Measurements from ENCODE around the gene SLC35F3. TPM values are rescaled to one million over a fixed set of nuclear protein-coding genes. Genes with fewer than 3 reads are reported as not detected.
"Not testable (repeated sequence)": the region's sequence is repeated elsewhere in the genome, so short reads cannot be mapped to it uniquely, and the experiment has no call there.

SLC35F3 gene
- total RNA-seq, 1 experiment from 2014 or later = 6.9 TPM

DNA sequence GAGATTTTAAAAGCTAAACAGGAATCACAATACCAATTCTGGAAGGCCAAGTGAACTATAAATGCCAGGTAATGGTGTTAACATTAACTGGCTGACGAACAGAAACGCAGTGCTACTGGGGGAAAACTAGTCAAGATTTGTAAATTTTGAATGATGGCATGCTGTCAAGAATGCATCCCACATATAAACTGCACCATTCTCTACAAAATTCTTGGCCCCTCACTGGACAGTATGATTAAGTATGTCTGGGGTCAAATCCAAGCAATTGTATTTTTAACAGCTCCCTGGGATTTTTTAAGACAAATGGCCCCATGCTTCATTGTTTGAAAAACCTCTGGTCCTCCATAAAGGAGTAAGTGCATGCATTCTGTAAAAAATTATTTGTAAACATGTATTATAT is 395.6 kb downstream of the SLC35F3 start:
- DNase-seq (ENCODE audit: low read depth) = no peak
- in situ Hi-C loops (cut with HindIII; ENCODE audit: low pct_unique_long_range_greater_than_20kb, low sequenced_read_pairs) = no loop called here

DNA sequence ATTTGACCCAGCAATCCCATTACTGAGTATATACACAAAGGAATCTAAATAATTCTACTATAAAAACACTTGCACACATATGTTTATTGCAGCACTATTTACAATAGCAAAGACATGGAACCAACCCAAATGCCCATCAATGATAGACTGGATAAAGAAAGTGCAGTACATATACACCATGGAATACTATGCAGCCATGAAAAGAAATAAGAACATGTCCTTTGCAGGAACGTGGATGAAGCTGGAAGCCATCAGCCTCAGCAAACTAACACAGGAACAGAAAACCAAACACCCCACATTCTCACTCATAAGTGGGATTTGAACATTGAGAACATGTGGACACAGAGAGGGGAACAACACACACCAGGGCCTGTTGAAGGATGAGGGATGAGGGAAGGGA is 397.2 kb downstream of the SLC35F3 start:
- in situ Hi-C loops (cut with HindIII; ENCODE audit: low pct_unique_long_range_greater_than_20kb, low sequenced_read_pairs); DNase-seq (ENCODE audit: low read depth): not testable (repeated sequence)

GRCh38 chr1:234302354-234302962 is 398.0 kb downstream of the SLC35F3 start:
- no peak for DNase-seq (ENCODE audit: low read depth)
- in situ Hi-C loops (cut with HindIII; ENCODE audit: low pct_unique_long_range_greater_than_20kb, low sequenced_read_pairs) = no loop called here

- DNase-seq (ENCODE audit: low read depth) = no peak
- in situ Hi-C loops (cut with HindIII; ENCODE audit: low pct_unique_long_range_greater_than_20kb, low sequenced_read_pairs) = no loop called here
These were observed 398.8 kb downstream of the SLC35F3 start for GRCh38 chr1:234303231-234303630.

GRCh38 chr1:234307726-234308125 is 403.2 kb downstream of the SLC35F3 start:
- no peak for DNase-seq (ENCODE audit: low read depth)
- in situ Hi-C loops (cut with HindIII; ENCODE audit: low pct_unique_long_range_greater_than_20kb, low sequenced_read_pairs) = no loop called here

DNA sequence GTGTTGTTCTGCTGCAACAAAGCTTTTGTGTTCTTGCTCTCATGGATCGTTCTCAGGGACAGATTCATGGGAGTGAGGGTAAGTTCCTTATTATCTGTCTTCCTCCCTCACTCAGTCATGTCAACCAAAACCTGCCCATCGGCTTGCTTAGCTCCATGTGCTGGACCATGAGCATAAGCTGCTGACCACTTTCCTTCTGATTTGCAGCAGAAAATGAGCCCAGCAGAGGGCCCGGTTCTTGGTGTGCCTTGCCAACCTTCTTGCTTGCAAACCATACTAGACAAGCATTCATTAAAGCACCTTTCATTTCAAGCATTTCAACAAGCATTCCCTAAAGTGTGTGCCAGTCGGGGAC is 404.7 kb downstream of the SLC35F3 start:
- DNase-seq (ENCODE audit: low read depth) = no peak
- in situ Hi-C loops (cut with HindIII; ENCODE audit: low pct_unique_long_range_greater_than_20kb, low sequenced_read_pairs) = no loop called here

GRCh38 chr1:234309598-234310459 is 405.4 kb downstream of the SLC35F3 start:
- in situ Hi-C loops (cut with HindIII; ENCODE audit: low pct_unique_long_range_greater_than_20kb, low sequenced_read_pairs) = no loop called here
- peak; percentile 78 for DNase-seq (ENCODE audit: low read depth)

DNA sequence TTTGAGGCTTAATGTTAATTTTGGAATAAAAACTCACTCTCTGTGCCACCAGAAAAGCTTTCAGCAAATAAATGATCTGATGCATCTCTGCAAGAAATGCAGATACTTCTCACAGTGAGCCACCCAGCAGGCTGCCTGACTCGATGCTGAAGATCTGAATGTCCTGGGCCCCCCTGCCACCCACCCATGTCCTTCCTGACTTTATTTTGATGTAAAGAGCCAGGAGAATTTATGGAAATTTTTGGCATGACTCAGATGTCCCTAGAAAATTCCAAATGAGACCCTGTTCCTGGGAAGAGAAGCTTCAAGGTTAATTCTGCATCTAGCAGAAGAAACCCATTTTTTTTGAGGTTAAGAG is 406.0 kb downstream of the SLC35F3 start:
- in situ Hi-C loops (cut with HindIII; ENCODE audit: low pct_unique_long_range_greater_than_20kb, low sequenced_read_pairs) = no loop called here
- no peak for DNase-seq (ENCODE audit: low read depth)

GRCh38 chr1:234311414-234311813 is 406.9 kb downstream of the SLC35F3 start:
- DNase-seq (ENCODE audit: low read depth) = no peak
- in situ Hi-C loops (cut with HindIII; ENCODE audit: low pct_unique_long_range_greater_than_20kb, low sequenced_read_pairs) = no loop called here

GRCh38 chr1:234313171-234313570 is 408.7 kb downstream of the SLC35F3 start:
- in situ Hi-C loops (cut with HindIII; ENCODE audit: low pct_unique_long_range_greater_than_20kb, low sequenced_read_pairs) = no loop called here

GRCh38 chr1:234315091-234315541 is 410.6 kb downstream of the SLC35F3 start:
- in situ Hi-C loops (cut with HindIII; ENCODE audit: low pct_unique_long_range_greater_than_20kb, low sequenced_read_pairs) = no loop called here
- no peak for DNase-seq (ENCODE audit: low read depth)

More at GRCh38 chr1:234313171-234313570, 408.7 kb downstream of the SLC35F3 start:
- DNase-seq (ENCODE audit: low read depth) = no peak

DNA sequence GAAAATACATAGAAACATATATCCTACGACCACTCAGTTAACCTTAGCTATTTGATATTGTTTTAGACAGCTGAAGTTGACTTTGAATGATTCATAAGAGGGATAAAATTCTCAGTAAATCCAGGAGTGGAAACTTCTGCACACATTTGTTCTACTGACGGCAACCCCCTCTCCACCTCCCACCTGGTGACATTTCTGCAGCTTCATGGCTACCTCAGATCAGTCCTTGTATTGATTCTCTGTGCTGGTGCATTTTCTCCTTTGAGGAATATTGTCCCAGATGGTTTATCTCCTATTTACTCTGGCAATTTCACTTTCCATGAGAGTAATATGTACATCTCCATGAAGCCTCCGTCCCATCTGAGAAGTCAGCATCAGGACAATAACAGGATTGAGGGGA is 411.1 kb downstream of the SLC35F3 start:
- no peak for DNase-seq (ENCODE audit: low read depth)
- in situ Hi-C loops (cut with HindIII; ENCODE audit: low pct_unique_long_range_greater_than_20kb, low sequenced_read_pairs) = no loop called here

DNA sequence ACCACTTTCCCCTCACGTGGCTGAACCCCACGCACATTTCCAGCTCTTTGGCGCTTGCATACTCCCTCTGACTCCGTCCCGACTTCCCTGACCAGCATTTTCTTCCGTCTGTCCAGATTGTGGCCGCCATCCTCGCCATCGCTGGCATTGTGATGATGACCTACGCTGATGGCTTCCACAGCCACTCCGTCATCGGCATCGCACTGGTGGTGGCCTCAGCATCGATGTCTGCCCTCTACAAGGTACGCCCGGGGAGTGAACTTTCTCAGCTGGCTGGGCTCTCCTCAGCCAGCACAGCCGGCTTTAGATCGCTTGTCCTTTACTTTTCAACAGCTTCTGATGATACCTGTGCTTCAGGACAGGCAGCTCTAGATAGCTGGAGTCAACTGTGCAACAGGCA is 412.0 kb downstream of the SLC35F3 start:
- no peak for DNase-seq (ENCODE audit: low read depth)
- in situ Hi-C loops (cut with HindIII; ENCODE audit: low pct_unique_long_range_greater_than_20kb, low sequenced_read_pairs) = no loop called here

- in situ Hi-C loops (cut with HindIII; ENCODE audit: low pct_unique_long_range_greater_than_20kb, low sequenced_read_pairs) = no loop called here
- no peak for DNase-seq (ENCODE audit: low read depth)
These were observed 412.5 kb downstream of the SLC35F3 start for GRCh38 chr1:234316937-234317336.

DNA sequence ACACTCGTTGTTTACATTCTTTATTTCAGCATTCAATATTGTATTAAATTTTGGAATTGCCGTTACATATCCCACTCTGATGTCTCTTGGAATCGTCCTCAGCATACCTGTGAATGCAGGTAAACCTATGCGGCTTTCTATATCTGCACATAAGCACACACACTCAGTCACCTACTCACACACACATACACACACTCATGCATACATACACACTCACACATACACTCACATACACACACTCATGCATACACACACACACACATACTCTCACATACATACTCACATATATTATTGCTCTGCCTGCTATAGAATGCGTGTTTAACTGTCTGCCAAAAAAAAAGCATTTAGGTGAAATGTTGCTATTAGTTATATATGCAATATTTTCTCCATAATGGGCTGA is 415.6 kb downstream of the SLC35F3 start:
- in situ Hi-C loops (cut with HindIII; ENCODE audit: low pct_unique_long_range_greater_than_20kb, low sequenced_read_pairs) = no loop called here
- no peak for DNase-seq (ENCODE audit: low read depth)

DNA sequence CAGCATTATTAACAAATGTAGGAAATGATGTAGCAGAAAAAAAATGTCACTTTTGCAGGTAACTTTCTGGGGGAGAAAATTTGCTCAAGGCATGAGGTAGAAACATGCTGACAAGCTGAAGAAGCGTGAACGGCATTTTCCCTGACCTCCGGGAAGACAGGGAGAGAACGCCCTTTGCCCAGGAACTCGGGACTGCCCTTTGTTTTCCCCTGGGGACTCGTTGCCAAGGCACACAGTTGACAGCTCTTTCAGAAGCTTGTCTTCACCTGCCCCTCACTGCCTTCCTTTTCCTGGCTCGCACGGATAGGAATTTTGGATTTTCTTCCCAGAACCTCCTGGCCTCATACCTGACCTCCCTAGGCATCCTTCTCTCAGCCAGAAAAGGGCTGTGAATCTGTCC is 416.1 kb downstream of the SLC35F3 start:
- no peak for DNase-seq (ENCODE audit: low read depth)
- in situ Hi-C loops (cut with HindIII; ENCODE audit: low pct_unique_long_range_greater_than_20kb, low sequenced_read_pairs) = no loop called here

DNA sequence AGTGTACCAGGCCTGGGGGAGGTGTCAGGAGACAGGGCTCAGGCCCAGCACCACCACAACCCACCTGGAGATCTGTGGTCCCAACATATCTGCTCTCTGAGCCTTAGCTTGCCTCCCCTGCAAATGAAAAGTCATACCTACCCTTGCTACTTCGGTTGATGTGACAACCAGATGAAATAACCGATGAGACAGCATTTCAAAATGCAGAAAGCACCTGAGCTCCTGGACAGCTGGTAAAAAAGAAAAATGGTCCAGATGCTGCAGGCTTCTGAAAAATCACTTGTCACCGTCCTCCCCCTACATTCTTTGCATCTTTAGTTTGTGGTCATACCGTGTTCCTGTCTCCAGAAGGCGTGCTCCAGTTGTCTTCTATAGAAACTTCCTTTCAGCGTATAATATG is 416.8 kb downstream of the SLC35F3 start:
- no peak for DNase-seq (ENCODE audit: low read depth)
- in situ Hi-C loops (cut with HindIII; ENCODE audit: low pct_unique_long_range_greater_than_20kb, low sequenced_read_pairs) = no loop called here

DNA sequence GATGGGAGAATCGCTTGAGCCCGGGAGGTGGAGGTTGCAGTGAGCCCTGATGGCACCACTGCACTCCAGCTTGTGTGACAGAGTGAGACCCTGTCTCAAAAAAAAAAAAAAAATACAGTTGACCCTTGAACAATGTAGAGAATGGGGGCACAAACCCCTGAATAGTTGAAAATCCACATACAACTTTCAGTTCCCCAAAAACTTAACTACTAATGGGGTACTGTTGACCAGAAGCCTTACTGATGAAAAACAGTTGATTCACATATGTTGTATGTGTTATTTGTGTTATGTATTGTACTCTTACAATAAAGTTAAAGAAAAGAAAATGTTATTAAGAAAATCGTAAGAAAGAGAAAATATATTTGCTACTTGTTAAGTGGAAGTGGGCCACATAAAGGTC is 417.6 kb downstream of the SLC35F3 start:
- no peak for DNase-seq (ENCODE audit: low read depth)
- in situ Hi-C loops (cut with HindIII; ENCODE audit: low pct_unique_long_range_greater_than_20kb, low sequenced_read_pairs) = no loop called here

- no peak for DNase-seq (ENCODE audit: low read depth)
- in situ Hi-C loops (cut with HindIII; ENCODE audit: low pct_unique_long_range_greater_than_20kb, low sequenced_read_pairs) = no loop called here
These were observed 418.5 kb downstream of the SLC35F3 start for GRCh38 chr1:234322979-234323378.

DNA sequence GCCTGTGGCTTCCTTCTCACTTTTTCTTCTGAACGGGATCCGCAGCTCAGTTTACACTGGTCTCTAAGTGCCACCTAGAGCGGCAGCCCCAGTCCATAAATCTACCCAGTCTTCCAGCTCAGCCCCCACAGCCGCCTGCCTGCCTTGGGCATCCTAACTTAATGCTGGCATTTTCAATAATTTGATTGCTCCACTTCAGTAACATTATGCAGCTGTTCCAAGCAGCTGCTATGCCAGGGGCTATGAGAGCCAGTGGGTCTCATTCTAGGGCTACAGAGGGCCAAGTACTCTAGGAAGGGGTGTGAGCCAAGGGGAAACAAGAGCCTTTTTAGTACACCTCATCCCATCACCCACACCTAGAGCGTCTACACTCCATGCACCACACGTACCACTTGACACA is 420.3 kb downstream of the SLC35F3 start:
- in situ Hi-C loops (cut with HindIII; ENCODE audit: low pct_unique_long_range_greater_than_20kb, low sequenced_read_pairs) = no loop called here

More for the DNA sequence above, 420.3 kb downstream of the SLC35F3 start:
- DNase-seq (ENCODE audit: low read depth) = no peak
